ENCODE data around the gene CAMK2B. TPM values are rescaled to one million over a fixed set of nuclear protein-coding genes. Genes with fewer than 3 reads are reported as not detected.

The CAMK2B gene
- total RNA-seq, 1 donor from 2014 or later = 8.4 TPM

DNA sequence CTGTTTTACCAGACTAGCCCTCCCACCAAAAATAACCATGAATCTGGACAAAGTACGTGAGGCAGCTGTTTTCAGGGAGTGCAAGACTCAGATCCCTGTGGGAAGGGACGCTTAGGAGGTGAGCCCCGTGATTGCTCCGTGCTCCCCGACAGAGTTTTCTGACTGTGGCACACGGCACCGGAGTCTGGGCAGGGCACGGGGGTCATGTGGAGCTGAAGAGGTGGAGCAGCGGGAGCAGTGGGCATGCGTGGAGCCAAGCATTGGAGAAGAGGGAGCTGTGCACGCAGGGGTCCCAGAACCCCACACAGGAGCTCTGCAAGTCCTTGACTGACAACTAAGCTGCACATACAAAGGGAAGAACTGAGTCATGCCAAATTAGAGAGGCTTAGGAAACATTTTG, 11.1 kb upstream of the CAMK2B start:
- Mint-ChIP-seq H3K4me1 (ENCODE audit: unreplicated experiment) (peaks cover 10% of the 10 kb centered on the region), H3K27me3 (peaks cover 26% of the 10 kb centered on the region), H3K9me3 (peaks cover 4% of the 10 kb centered on the region), H3K36me3 (no peaks in the 10 kb centered on the region), H3K27ac (no peak overlapping the region), H3K4me3 (no peak overlapping the region)
- DNase-seq (ENCODE audit: extremely low spot score, unreplicated experiment) = no peak
- no peak for TF ChIP-seq CTCF (conservative IDR thresholded peaks at IDR 0.05)

GRCh38 chr7:44335184-44335583, 9.8 kb upstream of the CAMK2B start:
- Mint-ChIP-seq H3K4me3 (no peak overlapping the region), H3K9me3 (peaks cover 4% of the 10 kb centered on the region), H3K36me3 (no peaks in the 10 kb centered on the region), H3K4me1 (ENCODE audit: unreplicated experiment) (peaks cover 10% of the 10 kb centered on the region), H3K27ac (no peak overlapping the region), H3K27me3 (peaks cover 30% of the 10 kb centered on the region)
- DNase-seq (ENCODE audit: extremely low spot score, unreplicated experiment) = no peak
- TF ChIP-seq CTCF (conservative IDR thresholded peaks at IDR 0.05) = no peak

DNA sequence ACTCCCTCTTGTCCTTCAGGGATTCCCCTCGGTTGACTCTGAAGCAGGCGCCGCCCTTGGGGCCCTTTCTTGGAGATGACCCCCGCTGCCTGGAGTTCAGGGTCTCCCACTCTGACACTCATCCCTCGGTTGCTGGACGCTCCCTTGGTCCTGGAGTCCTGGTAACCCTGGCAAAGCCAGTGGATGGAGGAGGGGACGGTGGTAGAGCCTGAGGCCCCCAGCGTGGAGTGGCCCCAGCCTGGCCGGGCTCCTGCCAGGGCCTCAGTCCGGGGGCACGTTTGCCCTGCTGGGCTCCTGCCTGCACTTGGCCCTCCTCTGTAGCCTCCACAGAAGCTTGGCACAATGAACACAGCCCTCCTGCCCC, 9.3 kb upstream of the CAMK2B start:
- Mint-ChIP-seq H3K27me3 (peaks cover 30% of the 10 kb centered on the region), H3K36me3 (no peaks in the 10 kb centered on the region), H3K4me1 (ENCODE audit: unreplicated experiment) (peaks cover 10% of the 10 kb centered on the region), H3K9me3 (peaks cover 4% of the 10 kb centered on the region), H3K27ac (no peak overlapping the region), H3K4me3 (no peak overlapping the region)
- TF ChIP-seq CTCF (conservative IDR thresholded peaks at IDR 0.05) = no peak
- DNase-seq (ENCODE audit: extremely low spot score, unreplicated experiment) = no peak

DNA sequence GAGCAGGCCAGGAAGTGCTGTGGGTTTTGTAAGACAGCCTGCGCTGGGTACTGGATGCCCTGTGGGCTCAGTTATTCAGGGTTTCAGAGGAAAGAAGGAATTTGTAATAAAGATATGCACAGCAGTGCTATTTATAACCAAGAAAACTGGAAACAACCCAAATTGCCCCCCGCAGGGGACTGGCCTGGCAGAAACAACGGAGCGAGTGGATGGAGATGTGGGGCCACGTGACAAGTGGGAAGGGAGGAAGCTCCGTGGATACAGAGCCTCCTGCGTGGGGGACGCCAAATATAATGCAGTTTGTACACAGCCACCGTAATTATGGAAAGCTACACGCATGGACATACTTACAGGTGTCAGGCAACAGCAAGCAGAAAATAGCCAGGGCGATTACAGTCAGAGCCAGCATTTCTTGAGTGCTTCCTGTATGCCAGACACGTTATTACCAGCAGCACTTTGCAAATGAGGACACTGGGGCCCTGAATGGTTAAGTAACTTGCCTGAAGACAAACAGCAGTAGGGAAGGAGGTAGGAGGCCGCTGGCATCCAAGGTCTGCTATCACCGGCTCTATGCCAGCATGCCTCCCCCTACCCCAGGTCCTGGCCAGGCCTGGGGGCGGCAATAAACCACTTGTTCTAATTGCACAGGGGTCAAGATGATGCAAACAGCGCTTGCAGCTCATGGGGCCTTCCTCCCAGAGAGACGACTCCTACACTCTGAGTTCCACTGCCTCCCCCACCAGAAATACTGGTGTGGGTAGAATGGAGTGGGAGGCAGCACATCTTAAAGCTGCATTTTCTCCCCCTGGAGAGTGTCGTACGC, 8.7 kb upstream of the CAMK2B start:
- H3K4me3 Mint-ChIP-seq = no peak overlapping the region
- no peak for TF ChIP-seq CTCF (conservative IDR thresholded peaks at IDR 0.05)
- H3K4me1 Mint-ChIP-seq (ENCODE audit: unreplicated experiment) = peaks cover 10% of the 10 kb centered on the region
- H3K36me3 Mint-ChIP-seq = no peaks in the 10 kb centered on the region
- no peak for DNase-seq (ENCODE audit: extremely low spot score, unreplicated experiment)
- peaks cover 4% of the 10 kb centered on the region for H3K9me3 Mint-ChIP-seq
- no peak overlapping the region for H3K27ac Mint-ChIP-seq
- peaks cover 30% of the 10 kb centered on the region for H3K27me3 Mint-ChIP-seq

GRCh38 chr7:44331682-44332081, 6.3 kb upstream of the CAMK2B start:
- H3K4me1 Mint-ChIP-seq (ENCODE audit: unreplicated experiment) = peaks cover 10% of the 10 kb centered on the region
- H3K36me3 Mint-ChIP-seq = no peaks in the 10 kb centered on the region
- peaks cover 42% of the 10 kb centered on the region for H3K27me3 Mint-ChIP-seq
- H3K4me3 Mint-ChIP-seq = no peak overlapping the region
- no peak for TF ChIP-seq CTCF (conservative IDR thresholded peaks at IDR 0.05)
- no peak overlapping the region for H3K27ac Mint-ChIP-seq
- no peak for DNase-seq (ENCODE audit: extremely low spot score, unreplicated experiment)
- no peaks in the 10 kb centered on the region for H3K9me3 Mint-ChIP-seq

Measured in type B pancreatic cell (in vitro differentiated cells).